ENCODE results near the gene MMP10. TPM values are rescaled to one million over a fixed set of nuclear protein-coding genes. Genes with fewer than 3 reads are reported as not detected.
"Not testable (repeated sequence)": the region's sequence is repeated elsewhere in the genome, so short reads cannot be mapped to it uniquely, and the experiment has no call there.

Gene MMP10
- total and polyA plus RNA-seq, 2 experiments from 2014 or later: 0.10 TPM; not detected in 1

DNA sequence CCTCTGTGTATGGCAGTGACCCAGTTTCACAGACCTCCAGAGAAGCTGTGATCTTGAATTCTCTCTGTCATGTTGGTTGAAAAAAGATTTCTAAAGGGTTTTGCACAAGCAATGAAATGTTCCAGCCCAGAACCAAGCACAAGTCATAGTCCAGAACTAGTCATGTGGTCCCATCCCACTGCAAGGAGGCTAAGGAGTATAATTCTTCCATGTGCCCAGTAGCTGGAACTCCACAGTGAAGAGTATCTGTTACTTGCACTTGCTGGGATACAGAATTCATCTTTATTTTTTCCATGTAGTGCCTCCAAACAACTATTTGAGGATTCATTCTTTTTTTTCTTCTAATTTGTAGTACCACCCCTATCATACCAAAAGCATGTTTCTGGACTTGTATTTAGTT, 45.8 kb downstream of the MMP10 start (continued):
- TF ChIP-seq, protein P1, sequence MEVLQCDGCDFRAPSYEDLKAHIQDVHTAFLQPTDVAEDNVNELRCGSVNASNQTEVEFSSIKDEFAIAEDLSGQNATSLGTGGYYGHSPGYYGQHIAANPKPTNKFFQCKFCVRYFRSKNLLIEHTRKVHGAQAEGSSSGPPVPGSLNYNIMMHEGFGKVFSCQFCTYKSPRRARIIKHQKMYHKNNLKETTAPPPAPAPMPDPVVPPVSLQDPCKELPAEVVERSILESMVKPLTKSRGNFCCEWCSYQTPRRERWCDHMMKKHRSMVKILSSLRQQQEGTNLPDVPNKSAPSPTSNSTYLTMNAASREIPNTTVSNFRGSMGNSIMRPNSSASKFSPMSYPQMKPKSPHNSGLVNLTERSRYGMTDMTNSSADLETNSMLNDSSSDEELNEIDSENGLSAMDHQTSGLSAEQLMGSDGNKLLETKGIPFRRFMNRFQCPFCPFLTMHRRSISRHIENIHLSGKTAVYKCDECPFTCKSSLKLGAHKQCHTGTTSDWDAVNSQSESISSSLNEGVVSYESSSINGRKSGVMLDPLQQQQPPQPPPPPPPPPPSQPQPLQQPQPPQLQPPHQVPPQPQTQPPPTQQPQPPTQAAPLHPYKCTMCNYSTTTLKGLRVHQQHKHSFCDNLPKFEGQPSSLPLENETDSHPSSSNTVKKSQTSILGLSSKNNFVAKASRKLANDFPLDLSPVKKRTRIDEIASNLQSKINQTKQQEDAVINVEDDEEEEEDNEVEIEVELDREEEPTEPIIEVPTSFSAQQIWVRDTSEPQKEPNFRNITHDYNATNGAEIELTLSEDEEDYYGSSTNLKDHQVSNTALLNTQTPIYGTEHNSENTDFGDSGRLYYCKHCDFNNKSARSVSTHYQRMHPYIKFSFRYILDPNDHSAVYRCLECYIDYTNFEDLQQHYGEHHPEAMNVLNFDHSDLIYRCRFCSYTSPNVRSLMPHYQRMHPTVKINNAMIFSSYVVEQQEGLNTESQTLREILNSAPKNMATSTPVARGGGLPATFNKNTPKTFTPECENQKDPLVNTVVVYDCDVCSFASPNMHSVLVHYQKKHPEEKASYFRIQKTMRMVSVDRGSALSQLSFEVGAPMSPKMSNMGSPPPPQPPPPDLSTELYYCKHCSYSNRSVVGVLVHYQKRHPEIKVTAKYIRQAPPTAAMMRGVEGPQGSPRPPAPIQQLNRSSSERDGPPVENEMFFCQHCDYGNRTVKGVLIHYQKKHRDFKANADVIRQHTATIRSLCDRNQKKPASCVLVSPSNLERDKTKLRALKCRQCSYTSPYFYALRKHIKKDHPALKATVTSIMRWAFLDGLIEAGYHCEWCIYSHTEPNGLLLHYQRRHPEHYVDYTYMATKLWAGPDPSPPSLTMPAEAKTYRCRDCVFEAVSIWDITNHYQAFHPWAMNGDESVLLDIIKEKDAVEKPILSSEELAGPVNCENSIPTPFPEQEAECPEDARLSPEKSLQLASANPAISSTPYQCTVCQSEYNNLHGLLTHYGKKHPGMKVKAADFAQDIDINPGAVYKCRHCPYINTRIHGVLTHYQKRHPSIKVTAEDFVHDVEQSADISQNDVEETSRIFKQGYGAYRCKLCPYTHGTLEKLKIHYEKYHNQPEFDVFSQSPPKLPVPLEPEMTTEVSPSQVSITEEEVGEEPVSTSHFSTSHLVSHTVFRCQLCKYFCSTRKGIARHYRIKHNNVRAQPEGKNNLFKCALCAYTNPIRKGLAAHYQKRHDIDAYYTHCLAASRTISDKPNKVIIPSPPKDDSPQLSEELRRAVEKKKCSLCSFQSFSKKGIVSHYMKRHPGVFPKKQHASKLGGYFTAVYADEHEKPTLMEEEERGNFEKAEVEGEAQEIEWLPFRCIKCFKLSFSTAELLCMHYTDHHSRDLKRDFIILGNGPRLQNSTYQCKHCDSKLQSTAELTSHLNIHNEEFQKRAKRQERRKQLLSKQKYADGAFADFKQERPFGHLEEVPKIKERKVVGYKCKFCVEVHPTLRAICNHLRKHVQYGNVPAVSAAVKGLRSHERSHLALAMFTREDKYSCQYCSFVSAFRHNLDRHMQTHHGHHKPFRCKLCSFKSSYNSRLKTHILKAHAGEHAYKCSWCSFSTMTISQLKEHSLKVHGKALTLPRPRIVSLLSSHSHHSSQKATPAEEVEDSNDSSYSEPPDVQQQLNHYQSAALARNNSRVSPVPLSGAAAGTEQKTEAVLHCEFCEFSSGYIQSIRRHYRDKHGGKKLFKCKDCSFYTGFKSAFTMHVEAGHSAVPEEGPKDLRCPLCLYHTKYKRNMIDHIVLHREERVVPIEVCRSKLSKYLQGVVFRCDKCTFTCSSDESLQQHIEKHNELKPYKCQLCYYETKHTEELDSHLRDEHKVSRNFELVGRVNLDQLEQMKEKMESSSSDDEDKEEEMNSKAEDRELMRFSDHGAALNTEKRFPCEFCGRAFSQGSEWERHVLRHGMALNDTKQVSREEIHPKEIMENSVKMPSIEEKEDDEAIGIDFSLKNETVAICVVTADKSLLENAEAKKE (CRISPR knock-in tag; IDR thresholded peaks at IDR 0.05): no peak

- Histone ChIP-seq H2AFZ (no peak overlapping the region), H3K79me2 (replicated peaks; ENCODE audit: insufficient read depth) (no peaks in the 10 kb centered on the region), H3K27ac (ENCODE audit: low read depth) (no peak overlapping the region), H3K4me1 (ENCODE audit: insufficient read depth) (no peaks in the 10 kb centered on the region), H3K9me2 (ENCODE audit: insufficient read depth) (no peaks in the 10 kb centered on the region), H3K4me3 (no peak overlapping the region), H3K4me2 (no peak overlapping the region), H3K36me3 (ENCODE audit: insufficient read depth) (no peaks in the 10 kb centered on the region), H4K20me1 (replicated peaks; ENCODE audit: insufficient read depth) (no peaks in the 10 kb centered on the region), H3F3A (replicated peaks; ENCODE audit: low read depth) (no peaks in the 10 kb centered on the region), H3K27me3 (ENCODE audit: insufficient read depth) (no peaks in the 10 kb centered on the region)
- peak; percentile 85 for DNase-seq (ENCODE audit: low spot score)
- TF ChIP-seq, protein P2, sequence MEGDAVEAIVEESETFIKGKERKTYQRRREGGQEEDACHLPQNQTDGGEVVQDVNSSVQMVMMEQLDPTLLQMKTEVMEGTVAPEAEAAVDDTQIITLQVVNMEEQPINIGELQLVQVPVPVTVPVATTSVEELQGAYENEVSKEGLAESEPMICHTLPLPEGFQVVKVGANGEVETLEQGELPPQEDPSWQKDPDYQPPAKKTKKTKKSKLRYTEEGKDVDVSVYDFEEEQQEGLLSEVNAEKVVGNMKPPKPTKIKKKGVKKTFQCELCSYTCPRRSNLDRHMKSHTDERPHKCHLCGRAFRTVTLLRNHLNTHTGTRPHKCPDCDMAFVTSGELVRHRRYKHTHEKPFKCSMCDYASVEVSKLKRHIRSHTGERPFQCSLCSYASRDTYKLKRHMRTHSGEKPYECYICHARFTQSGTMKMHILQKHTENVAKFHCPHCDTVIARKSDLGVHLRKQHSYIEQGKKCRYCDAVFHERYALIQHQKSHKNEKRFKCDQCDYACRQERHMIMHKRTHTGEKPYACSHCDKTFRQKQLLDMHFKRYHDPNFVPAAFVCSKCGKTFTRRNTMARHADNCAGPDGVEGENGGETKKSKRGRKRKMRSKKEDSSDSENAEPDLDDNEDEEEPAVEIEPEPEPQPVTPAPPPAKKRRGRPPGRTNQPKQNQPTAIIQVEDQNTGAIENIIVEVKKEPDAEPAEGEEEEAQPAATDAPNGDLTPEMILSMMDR (conservative IDR thresholded peaks at IDR 0.05; ENCODE audit: low read depth in 2 of 2): peak; percentile 96 to 97
- TF ChIP-seq CREB1 (CRISPR knock-in tag; IDR thresholded peaks at IDR 0.05; ENCODE audit: low read depth): peak; percentile 45; the same call in 1 of the 2 replicates
- TF ChIP-seq, protein P3, sequence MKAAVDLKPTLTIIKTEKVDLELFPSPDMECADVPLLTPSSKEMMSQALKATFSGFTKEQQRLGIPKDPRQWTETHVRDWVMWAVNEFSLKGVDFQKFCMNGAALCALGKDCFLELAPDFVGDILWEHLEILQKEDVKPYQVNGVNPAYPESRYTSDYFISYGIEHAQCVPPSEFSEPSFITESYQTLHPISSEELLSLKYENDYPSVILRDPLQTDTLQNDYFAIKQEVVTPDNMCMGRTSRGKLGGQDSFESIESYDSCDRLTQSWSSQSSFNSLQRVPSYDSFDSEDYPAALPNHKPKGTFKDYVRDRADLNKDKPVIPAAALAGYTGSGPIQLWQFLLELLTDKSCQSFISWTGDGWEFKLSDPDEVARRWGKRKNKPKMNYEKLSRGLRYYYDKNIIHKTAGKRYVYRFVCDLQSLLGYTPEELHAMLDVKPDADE (IDR thresholded peaks at IDR 0.05): no peak
- Mint-ChIP-seq H3K4me3 (no peak overlapping the region), H3K4me1 (no peaks in the 10 kb centered on the region; the same call in 2 of the 3 replicates), H3K9me3 (no peaks in the 10 kb centered on the region), H3K27ac (no peak overlapping the region), H3K27me3 (ENCODE audit: insufficient read depth, low read depth, poor library complexity) (no peaks in the 10 kb centered on the region), H3K36me3 (ENCODE audit: low read depth) (no peaks in the 10 kb centered on the region)
- peak; percentile 99 for ATAC-seq
Observed at GRCh38 chr11:102733232-102733875, 47.1 kb downstream of the MMP10 start.

DNA sequence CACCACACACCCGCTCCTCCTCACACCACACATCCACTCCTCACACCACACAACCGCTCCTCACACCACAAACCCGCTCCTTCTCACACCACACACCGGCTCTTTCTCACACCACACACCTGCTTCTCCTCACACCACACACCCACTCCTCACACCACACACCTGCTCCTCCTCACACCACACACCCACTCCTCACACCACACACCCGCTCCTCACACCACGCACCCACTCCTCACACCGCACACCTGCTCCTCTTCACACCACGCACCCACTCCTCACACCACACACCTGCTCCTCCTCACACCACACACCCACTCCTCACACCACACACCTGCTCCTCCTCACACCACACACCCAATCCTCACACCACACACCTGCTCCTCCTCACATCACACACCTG, 49.5 kb downstream of the MMP10 start:
- H3K36me3 Mint-ChIP-seq (ENCODE audit: low read depth); ATAC-seq; H3K27me3 ChIP-seq (ENCODE audit: insufficient read depth); H3K27me3 Mint-ChIP-seq (ENCODE audit: insufficient read depth, low read depth, poor library complexity); H3K79me2 ChIP-seq (replicated peaks; ENCODE audit: insufficient read depth); H3K27ac ChIP-seq (ENCODE audit: low read depth); H3K27ac Mint-ChIP-seq; H3K9me2 ChIP-seq (ENCODE audit: insufficient read depth); H2AFZ ChIP-seq; H3K4me1 Mint-ChIP-seq; H3F3A ChIP-seq (replicated peaks; ENCODE audit: low read depth); H3K4me3 ChIP-seq; H4K20me1 ChIP-seq (replicated peaks; ENCODE audit: insufficient read depth); H3K4me2 ChIP-seq; H3K36me3 ChIP-seq (ENCODE audit: insufficient read depth); H3K4me3 Mint-ChIP-seq; H3K9me3 Mint-ChIP-seq; DNase-seq (ENCODE audit: low spot score); H3K4me1 ChIP-seq (ENCODE audit: insufficient read depth): not testable (repeated sequence)

Data from GM23338 (cell line).